ENCODE results near the gene ZC3H4. TPM values are rescaled to one million over a fixed set of nuclear protein-coding genes. Genes with fewer than 3 reads are reported as not detected.

The ZC3H4 gene
- total and polyA plus RNA-seq, 9 of the 15 experiments (the other 6 are each of a cell fraction or from before 2014, with no cell fraction given), result 2.2 to 75.6 (median 18.3) TPM

- no peak for TF ChIP-seq ARID4B (CRISPR knock-in tag; IDR thresholded peaks at IDR 0.05)
- TF ChIP-seq BRF2 (IDR thresholded peaks at IDR 0.05; ENCODE audit: borderline replicate concordance, insufficient read depth, insufficient read length), result no peak
- 0 out of 2 replicates have a peak, but pooled peaks have one; percentile 13 for TF ChIP-seq THAP7 (CRISPR knock-in tag; IDR thresholded peaks at IDR 0.05)
- TF ChIP-seq U2AF1 (optimal IDR thresholded peaks at IDR 0.05; ENCODE audit: low read depth, low read length), result peak; percentile 33
- TF ChIP-seq ZNF165 (CRISPR knock-in tag; IDR thresholded peaks at IDR 0.05; ENCODE audit: borderline replicate concordance), result no peak
- TF ChIP-seq TCF7 (IDR thresholded peaks at IDR 0.05; ENCODE audit: borderline replicate concordance), result peak; percentile 59; the same call in 1 of the 2 replicates
- no peak for TF ChIP-seq SP1 (CRISPR knock-in tag; IDR thresholded peaks at IDR 0.05)
- TF ChIP-seq ZNF449 (CRISPR knock-in tag; IDR thresholded peaks at IDR 0.05), result no peak; the same call in none of the 2 replicates
- TF ChIP-seq SFPQ (IDR thresholded peaks at IDR 0.05; ENCODE audit: low read depth, low read length), result no peak
- TF ChIP-seq GATA2 (CRISPR knock-in tag; IDR thresholded peaks at IDR 0.05), result no peak
- no peak for TF ChIP-seq SNAPC5 (CRISPR knock-in tag; IDR thresholded peaks at IDR 0.05)
- no peak for TF ChIP-seq ILK (tag; IDR thresholded peaks at IDR 0.05; ENCODE audit: borderline replicate concordance, low read depth)
- TF ChIP-seq ZNF77 (CRISPR knock-in tag; IDR thresholded peaks at IDR 0.05), result no peak
- peak; percentile 100 for TF ChIP-seq ZFX (CRISPR knock-in tag; IDR thresholded peaks at IDR 0.05)
- TF ChIP-seq CBX1 (IDR thresholded peaks at IDR 0.05; ENCODE audit: low read depth), result no peak
- TF ChIP-seq PML (IDR thresholded peaks at IDR 0.05; ENCODE audit: low read length), result no peak
- no peak for TF ChIP-seq RUNX1 (IDR thresholded peaks at IDR 0.05; ENCODE audit: low read depth)
Measured at GRCh38 chr19:47112166-47112996, 1.2 kb downstream of the ZC3H4 start (continued).
